Measurements from ENCODE around the gene NUBP2. TPM values are rescaled to one million over a fixed set of nuclear protein-coding genes. Genes with fewer than 3 reads are reported as not detected.
A peak's percentile ranks its signal among the peaks of the same experiment; 100 is the strongest.

The NUBP2 gene
- polyA plus RNA-seq, 1 experiment: 38.0 TPM

DNA sequence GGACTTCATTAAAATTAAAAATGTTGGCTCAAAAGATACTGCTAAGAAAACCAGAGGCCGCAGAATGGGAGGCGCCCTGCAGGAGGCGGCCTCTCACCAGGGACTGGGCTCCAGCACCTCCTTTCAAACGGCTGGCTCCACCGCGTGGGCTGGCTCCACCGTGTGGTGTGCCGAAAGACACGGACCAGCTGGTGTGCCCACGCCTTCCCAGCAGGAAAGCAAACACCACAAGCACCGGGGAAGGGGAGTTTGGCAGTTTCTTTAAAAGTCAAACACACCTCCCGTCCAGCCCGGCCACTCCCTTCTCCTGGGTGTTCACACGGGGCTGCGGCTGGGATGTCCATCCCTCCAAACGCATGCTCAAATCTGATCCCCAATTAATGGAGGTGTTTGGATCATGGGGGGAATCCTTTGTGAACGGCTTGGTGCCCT, 30.0 kb downstream of the NUBP2 start:
- CTCF ChIA-PET: interaction anchor here (0.6 to 2.5 kb wide), 9 partner anchors 10 to 1580 kb away, joined by 3 to 15 read pairs (median 3); no protein-coding TSS in a partner anchor
- peak; percentile 74 for TF ChIP-seq CTCF (IDR thresholded peaks at IDR 0.05; ENCODE audit: insufficient read depth, low read depth, low read length)
- POLR2A ChIA-PET: no interaction called here
- no peak for DNase-seq (ENCODE audit: low read depth)
- Histone ChIP-seq H3K4me3 (ENCODE audit: low read depth, low read length) (no peak overlapping the region), H3K36me3 (ENCODE audit: control insufficient read depth, insufficient read depth, low read length) (peaks cover 14% of the 10 kb centered on the region), H3K27me3 (ENCODE audit: control insufficient read depth, insufficient read depth, low read length) (no peaks in the 10 kb centered on the region)

DNA sequence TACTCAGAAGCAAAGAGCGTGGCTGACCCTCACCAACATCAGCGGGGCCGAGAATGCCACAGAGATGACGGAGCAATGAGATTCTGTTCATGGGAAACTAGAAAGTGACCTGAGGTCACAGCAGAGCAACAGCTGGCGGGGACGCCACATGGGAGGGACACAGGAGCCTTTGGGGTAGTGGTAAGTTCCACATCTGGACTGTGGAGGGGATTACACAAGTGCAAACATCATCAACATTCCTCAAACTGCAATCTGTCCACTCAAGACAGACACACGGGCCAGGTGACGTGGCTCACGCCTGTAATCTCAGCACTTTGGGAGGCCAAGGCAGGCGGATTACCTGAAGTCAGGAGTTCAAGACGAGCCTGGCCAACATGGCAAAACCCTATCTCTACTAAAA, 32.7 kb downstream of the NUBP2 start:
- peaks cover 17% of the 10 kb centered on the region for H3K36me3 ChIP-seq (ENCODE audit: control insufficient read depth, insufficient read depth, low read length)
- no peak for TF ChIP-seq CTCF (IDR thresholded peaks at IDR 0.05; ENCODE audit: insufficient read depth, low read depth, low read length)
- CTCF ChIA-PET: no interaction called here
- DNase-seq (ENCODE audit: low read depth): no peak
- POLR2A ChIA-PET: no interaction called here
- no peaks in the 10 kb centered on the region for H3K27me3 ChIP-seq (ENCODE audit: control insufficient read depth, insufficient read depth, low read length)
- no peak overlapping the region for H3K4me3 ChIP-seq (ENCODE audit: low read depth, low read length)

- POLR2A ChIA-PET: no interaction called here
- no peak for TF ChIP-seq CTCF (IDR thresholded peaks at IDR 0.05; ENCODE audit: insufficient read depth, low read depth, low read length)
- CTCF ChIA-PET: no interaction called here
These were observed 33.9 kb downstream of the NUBP2 start for GRCh38 chr16:1816396-1817275.

GRCh38 chr16:1817276-1817589, 34.5 kb downstream of the NUBP2 start:
- no peak for DNase-seq (ENCODE audit: low read depth)
- Histone ChIP-seq H3K36me3 (ENCODE audit: control insufficient read depth, insufficient read depth, low read length) (peaks cover 22% of the 10 kb centered on the region), H3K27me3 (ENCODE audit: control insufficient read depth, insufficient read depth, low read length) (no peaks in the 10 kb centered on the region), H3K4me3 (ENCODE audit: low read depth, low read length) (no peak overlapping the region)
- TF ChIP-seq CTCF (IDR thresholded peaks at IDR 0.05; ENCODE audit: insufficient read depth, low read depth, low read length): no peak
- CTCF ChIA-PET: no interaction called here
- POLR2A ChIA-PET: no interaction called here

More at GRCh38 chr16:1816396-1817275, 33.9 kb downstream of the NUBP2 start:
- H3K27me3 ChIP-seq (ENCODE audit: control insufficient read depth, insufficient read depth, low read length): no peaks in the 10 kb centered on the region
- no peak overlapping the region for H3K4me3 ChIP-seq (ENCODE audit: low read depth, low read length)
- peaks cover 19% of the 10 kb centered on the region for H3K36me3 ChIP-seq (ENCODE audit: control insufficient read depth, insufficient read depth, low read length)
- no peak for DNase-seq (ENCODE audit: low read depth)

- ChIA-PET POLR2A (no interaction called here), CTCF (no interaction called here)
- no peaks in the 10 kb centered on the region for H3K27me3 ChIP-seq (ENCODE audit: control insufficient read depth, insufficient read depth, low read length)
- no peak for DNase-seq (ENCODE audit: low read depth)
- no peak for TF ChIP-seq CTCF (IDR thresholded peaks at IDR 0.05; ENCODE audit: insufficient read depth, low read depth, low read length)
- H3K4me3 ChIP-seq (ENCODE audit: low read depth, low read length): no peak overlapping the region
- H3K36me3 ChIP-seq (ENCODE audit: control insufficient read depth, insufficient read depth, low read length): peaks cover 23% of the 10 kb centered on the region
These were observed 35.0 kb downstream of the NUBP2 start for GRCh38 chr16:1817716-1818115.
